ENCODE results near the gene RYK.

RYK gene

GRCh38 chr3:134232151-134232550 is 18.5 kb downstream of the RYK start:
- H3K27me3 ChIP-seq (ENCODE audit: insufficient read depth, low read depth), result no peaks in the 10 kb centered on the region
- no peak for TF ChIP-seq CTCF (conservative IDR thresholded peaks at IDR 0.05; ENCODE audit: low read depth, low read length)
- no peaks in the 10 kb centered on the region for H4K20me1 ChIP-seq (ENCODE audit: insufficient read depth)
- H2AFZ ChIP-seq (ENCODE audit: low read depth), result no peak overlapping the region
- 0 out of 2 replicates have a peak, but pooled peaks cover 3% of the 10 kb centered on the region for H3K79me2 ChIP-seq (ENCODE audit: insufficient read depth, low read depth)
- H3K9ac ChIP-seq, result no peak overlapping the region
- no peak overlapping the region for H3K27ac ChIP-seq
- H3K4me1 ChIP-seq (ENCODE audit: low read depth, poor library complexity, severe bottlenecking), result peaks cover 20% of the 10 kb centered on the region
- H3K4me3 ChIP-seq (IDR thresholded peaks at IDR 0.05; ENCODE audit: insufficient read depth, low read depth, low read length), result no peak overlapping the region
- no peak overlapping the region for H3K4me2 ChIP-seq
- no peaks in the 10 kb centered on the region for H3K36me3 ChIP-seq (ENCODE audit: insufficient read depth)

- no peak for TF ChIP-seq CTCF (conservative IDR thresholded peaks at IDR 0.05; ENCODE audit: low read depth, low read length)
- peaks cover 10% of the 10 kb centered on the region for H3K4me1 ChIP-seq (ENCODE audit: low read depth, poor library complexity, severe bottlenecking)
- no peaks in the 10 kb centered on the region for H3K36me3 ChIP-seq (ENCODE audit: insufficient read depth)
- H3K27ac ChIP-seq, result no peak overlapping the region
- H3K79me2 ChIP-seq (ENCODE audit: insufficient read depth, low read depth), result 0 out of 2 replicates have a peak, but pooled peaks cover 3% of the 10 kb centered on the region
- no peaks in the 10 kb centered on the region for H3K27me3 ChIP-seq (ENCODE audit: insufficient read depth, low read depth)
- no peak overlapping the region for H3K4me2 ChIP-seq
- H3K9ac ChIP-seq, result no peak overlapping the region
- H4K20me1 ChIP-seq (ENCODE audit: insufficient read depth), result no peaks in the 10 kb centered on the region
- H2AFZ ChIP-seq (ENCODE audit: low read depth), result no peak overlapping the region
- H3K4me3 ChIP-seq (IDR thresholded peaks at IDR 0.05; ENCODE audit: insufficient read depth, low read depth, low read length), result no peak overlapping the region
Observed at GRCh38 chr3:134231131-134231530, 19.5 kb downstream of the RYK start.

- Histone ChIP-seq H3K79me2 (ENCODE audit: insufficient read depth, low read depth) (peaks cover 3% of the 10 kb centered on the region; the same call in 1 of the 2 replicates), H3K4me2 (no peak overlapping the region), H3K4me1 (ENCODE audit: low read depth, poor library complexity, severe bottlenecking) (peaks cover 7% of the 10 kb centered on the region), H2AFZ (ENCODE audit: low read depth) (no peak overlapping the region), H3K36me3 (ENCODE audit: insufficient read depth) (no peaks in the 10 kb centered on the region), H4K20me1 (ENCODE audit: insufficient read depth) (no peaks in the 10 kb centered on the region), H3K27ac (no peak overlapping the region), H3K27me3 (ENCODE audit: insufficient read depth, low read depth) (no peaks in the 10 kb centered on the region), H3K4me3 (IDR thresholded peaks at IDR 0.05; ENCODE audit: insufficient read depth, low read depth, low read length) (no peak overlapping the region), H3K9ac (no peak overlapping the region)
- no peak for TF ChIP-seq CTCF (conservative IDR thresholded peaks at IDR 0.05; ENCODE audit: low read depth, low read length)
Observed at GRCh38 chr3:134229038-134229437, 21.6 kb downstream of the RYK start.

GRCh38 chr3:134228479-134228878 is 22.2 kb downstream of the RYK start:
- H4K20me1 ChIP-seq (ENCODE audit: insufficient read depth), result no peaks in the 10 kb centered on the region
- no peak overlapping the region for H3K4me2 ChIP-seq
- H3K4me3 ChIP-seq (IDR thresholded peaks at IDR 0.05; ENCODE audit: insufficient read depth, low read depth, low read length), result no peak overlapping the region
- H3K27me3 ChIP-seq (ENCODE audit: insufficient read depth, low read depth), result no peaks in the 10 kb centered on the region
- H3K36me3 ChIP-seq (ENCODE audit: insufficient read depth), result no peaks in the 10 kb centered on the region
- H3K9ac ChIP-seq, result no peak overlapping the region
- peaks cover 7% of the 10 kb centered on the region for H3K4me1 ChIP-seq (ENCODE audit: low read depth, poor library complexity, severe bottlenecking)
- peaks cover 3% of the 10 kb centered on the region; the same call in 1 of the 2 replicates for H3K79me2 ChIP-seq (ENCODE audit: insufficient read depth, low read depth)
- no peak overlapping the region for H2AFZ ChIP-seq (ENCODE audit: low read depth)
- no peak overlapping the region for H3K27ac ChIP-seq
- no peak for TF ChIP-seq CTCF (conservative IDR thresholded peaks at IDR 0.05; ENCODE audit: low read depth, low read length)

Measured in KMS-11 (cell line).